Measurements from ENCODE around the gene SIDT1.
"Not testable (repeated sequence)": the region's sequence is repeated elsewhere in the genome, so short reads cannot be mapped to it uniquely, and the experiment has no call there.

SIDT1 gene

DNA sequence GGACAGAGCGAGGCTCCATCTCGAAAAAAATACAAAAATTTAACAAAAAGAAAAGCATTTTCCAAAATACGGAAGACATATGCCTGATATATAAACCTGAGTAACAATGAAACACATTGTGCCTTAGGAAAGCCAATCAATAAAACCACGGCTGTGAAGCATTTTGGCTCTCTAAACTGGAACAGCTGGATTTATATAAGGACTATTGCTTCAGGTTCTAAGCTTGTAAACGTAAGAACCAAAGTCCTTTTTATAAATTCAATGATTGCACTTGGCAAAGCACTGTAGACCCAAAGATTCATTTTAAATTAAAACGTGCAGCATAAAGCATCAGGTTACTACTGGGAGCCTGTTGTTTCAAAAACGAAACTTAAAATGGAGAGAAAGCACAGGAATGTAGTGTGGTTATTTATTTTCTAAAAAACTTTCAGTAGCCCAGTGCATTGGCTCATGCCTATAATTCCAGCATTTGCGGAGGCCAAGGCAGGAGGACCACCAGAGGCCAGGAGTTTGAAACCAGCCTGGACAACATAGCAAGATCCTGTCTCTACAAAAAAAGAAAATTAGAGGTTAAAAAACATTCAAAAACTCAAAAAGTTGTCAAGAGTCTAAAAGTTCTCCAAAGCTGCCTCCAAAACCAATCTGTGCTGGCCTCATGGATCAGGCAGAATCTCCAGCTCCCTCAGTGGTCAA, 102.6 kb downstream of the SIDT1 start:
- TF ChIP-seq, protein P1, sequence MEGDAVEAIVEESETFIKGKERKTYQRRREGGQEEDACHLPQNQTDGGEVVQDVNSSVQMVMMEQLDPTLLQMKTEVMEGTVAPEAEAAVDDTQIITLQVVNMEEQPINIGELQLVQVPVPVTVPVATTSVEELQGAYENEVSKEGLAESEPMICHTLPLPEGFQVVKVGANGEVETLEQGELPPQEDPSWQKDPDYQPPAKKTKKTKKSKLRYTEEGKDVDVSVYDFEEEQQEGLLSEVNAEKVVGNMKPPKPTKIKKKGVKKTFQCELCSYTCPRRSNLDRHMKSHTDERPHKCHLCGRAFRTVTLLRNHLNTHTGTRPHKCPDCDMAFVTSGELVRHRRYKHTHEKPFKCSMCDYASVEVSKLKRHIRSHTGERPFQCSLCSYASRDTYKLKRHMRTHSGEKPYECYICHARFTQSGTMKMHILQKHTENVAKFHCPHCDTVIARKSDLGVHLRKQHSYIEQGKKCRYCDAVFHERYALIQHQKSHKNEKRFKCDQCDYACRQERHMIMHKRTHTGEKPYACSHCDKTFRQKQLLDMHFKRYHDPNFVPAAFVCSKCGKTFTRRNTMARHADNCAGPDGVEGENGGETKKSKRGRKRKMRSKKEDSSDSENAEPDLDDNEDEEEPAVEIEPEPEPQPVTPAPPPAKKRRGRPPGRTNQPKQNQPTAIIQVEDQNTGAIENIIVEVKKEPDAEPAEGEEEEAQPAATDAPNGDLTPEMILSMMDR (IDR thresholded peaks at IDR 0.05; ENCODE audit: insufficient read depth, low read depth, low read length, missing control alignments) = no peak
- no peak overlapping the region for H3K4me3 ChIP-seq (ENCODE audit: low read depth, low read length)

DNA sequence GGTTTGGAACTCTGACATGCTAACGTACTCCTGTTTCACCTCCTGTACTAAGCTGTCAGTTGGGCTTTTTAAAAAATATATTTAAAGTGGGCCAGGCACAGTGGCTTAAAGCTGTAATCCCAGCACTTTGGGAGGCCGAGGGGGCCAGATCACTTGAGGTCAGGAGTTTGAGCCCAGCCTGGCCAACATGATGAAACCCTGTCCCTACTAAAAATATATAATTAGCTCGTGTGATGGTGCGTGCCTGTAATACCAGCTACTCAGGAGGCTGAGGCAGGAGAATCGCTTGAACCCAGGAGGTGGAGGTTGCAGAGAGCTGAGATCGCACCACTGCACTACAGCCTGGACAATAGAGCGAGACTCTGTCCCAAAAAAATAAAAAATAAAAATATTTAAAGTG, 103.7 kb downstream of the SIDT1 start:
- not testable (repeated sequence) for H3K4me3 ChIP-seq (ENCODE audit: low read depth, low read length); DNase-seq (ENCODE audit: low read depth)

More for the DNA sequence above, 102.6 kb downstream of the SIDT1 start:
- no peak for DNase-seq (ENCODE audit: low read depth)

DNA sequence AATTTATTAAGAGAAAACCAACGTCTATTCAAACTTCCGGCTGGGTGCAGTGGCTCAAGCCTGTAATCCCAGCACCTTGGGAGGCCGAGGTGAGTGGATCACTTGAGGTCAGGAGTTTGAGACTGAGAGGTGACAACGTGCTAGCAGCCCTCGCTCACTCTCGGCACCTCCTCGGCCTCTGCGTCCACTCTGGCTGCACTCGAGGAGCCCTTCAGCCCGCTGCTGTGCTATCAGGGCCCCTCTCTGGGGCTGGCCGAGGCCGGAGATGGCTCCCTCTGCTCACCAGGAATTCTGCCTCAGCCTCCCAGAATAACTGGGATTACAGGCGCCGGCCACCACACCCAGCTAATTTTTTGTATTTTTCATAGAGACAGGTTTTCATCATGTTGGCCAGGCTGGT, 105.4 kb downstream of the SIDT1 start:
- DNase-seq (ENCODE audit: low read depth) = no peak
- H3K4me3 ChIP-seq (ENCODE audit: low read depth, low read length) = no peak overlapping the region
- TF ChIP-seq, protein P1 (IDR thresholded peaks at IDR 0.05; ENCODE audit: insufficient read depth, low read depth, low read length, missing control alignments) = no peak

DNA sequence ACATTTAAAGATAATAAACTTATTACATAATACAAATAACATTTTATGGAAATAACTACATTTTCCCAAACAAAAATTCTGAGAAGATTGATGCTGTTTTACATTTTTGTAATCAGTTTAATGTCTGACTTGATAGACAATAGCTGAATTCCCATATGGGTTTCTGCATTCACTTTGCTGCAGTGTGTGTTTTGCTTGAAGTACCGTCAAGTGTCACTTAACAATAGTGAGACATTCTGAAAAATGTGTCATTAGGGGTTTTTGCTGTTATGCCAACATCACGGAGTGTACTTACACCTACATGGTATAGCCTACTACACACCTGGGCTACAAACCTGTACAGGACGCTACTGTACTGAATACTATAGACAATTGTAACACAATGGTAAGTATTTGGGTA, 106.6 kb downstream of the SIDT1 start:
- TF ChIP-seq, protein P1 (IDR thresholded peaks at IDR 0.05; ENCODE audit: insufficient read depth, low read depth, low read length, missing control alignments) = no peak
- no peak for DNase-seq (ENCODE audit: low read depth)

DNA sequence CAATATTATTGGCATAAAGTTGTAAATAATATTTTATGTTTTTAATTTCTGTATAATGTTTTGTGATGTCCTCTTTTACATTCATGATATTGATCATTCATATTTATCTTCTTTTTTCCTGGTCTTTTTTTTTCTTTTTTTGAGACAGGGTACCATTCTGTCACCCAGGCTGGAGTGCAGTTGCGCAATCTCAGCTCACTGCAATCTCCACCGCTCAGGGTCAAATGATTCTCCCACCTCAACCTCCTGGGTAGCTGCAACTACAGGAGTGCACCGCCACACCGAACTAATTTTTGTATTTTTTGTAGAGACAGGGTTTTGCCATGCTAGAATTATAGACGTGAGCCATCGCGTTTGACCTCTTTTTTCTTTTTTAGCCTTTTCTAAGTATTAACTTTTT, 111.2 kb downstream of the SIDT1 start:
- DNase-seq (ENCODE audit: low read depth) = no peak
- H3K4me3 ChIP-seq (ENCODE audit: low read depth, low read length) = no peak overlapping the region
- TF ChIP-seq, protein P1 (IDR thresholded peaks at IDR 0.05; ENCODE audit: insufficient read depth, low read depth, low read length, missing control alignments) = no peak

More for the DNA sequence above, 106.6 kb downstream of the SIDT1 start:
- H3K4me3 ChIP-seq (ENCODE audit: low read depth, low read length) = no peak overlapping the region

DNA sequence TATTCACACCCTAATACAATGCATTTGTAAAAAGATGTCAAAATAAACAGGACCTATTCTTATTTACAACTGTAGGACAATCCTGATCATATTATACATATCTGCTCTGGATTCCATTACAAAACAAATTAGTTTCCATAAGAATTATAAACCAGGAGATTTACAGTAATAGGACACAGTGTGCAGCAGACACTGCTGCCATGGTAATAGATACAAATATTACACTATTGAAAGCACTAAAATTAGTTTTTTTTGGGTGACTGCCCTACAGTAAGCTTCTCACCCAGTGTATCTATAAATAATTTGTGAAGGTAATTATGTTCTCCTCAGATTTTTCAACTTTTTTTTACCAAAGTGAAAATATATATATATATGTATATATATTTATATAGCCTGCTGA, 116.2 kb downstream of the SIDT1 start:
- no peak overlapping the region for H3K4me3 ChIP-seq (ENCODE audit: low read depth, low read length)
- DNase-seq (ENCODE audit: low read depth) = no peak
- TF ChIP-seq, protein P1 (IDR thresholded peaks at IDR 0.05; ENCODE audit: insufficient read depth, low read depth, low read length, missing control alignments) = no peak

DNA sequence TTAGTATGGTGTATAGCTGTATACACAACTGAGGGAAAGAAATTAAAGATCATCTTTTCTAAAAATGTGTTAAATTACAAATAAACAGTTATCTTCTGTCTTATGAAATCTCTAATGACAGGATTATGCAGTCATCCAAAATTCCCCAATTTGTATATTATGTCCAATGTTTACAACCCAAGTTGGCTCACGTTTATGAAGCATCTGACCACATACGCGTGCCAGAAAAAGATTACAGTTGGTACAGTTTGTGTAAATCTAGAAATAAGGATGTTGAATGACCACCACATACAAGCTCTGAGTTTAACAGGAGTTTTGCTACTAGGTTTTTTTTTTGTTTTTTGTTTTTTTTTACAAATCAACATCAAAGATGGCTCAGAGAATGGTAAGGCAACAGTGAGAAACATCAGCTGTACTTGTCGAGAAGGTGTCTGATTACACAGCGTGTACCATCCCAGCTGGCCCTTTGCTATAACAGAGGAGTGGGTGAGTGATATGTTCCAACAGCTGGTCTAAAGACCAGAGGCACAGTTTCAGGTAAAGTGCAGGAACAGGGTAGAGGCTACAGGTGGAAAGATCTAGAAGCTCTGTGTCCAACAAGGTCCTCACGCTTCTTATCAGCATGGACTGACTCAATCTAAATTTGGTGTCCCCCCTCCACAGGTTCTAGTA, 117.0 kb downstream of the SIDT1 start:
- H3K4me3 ChIP-seq (ENCODE audit: low read depth, low read length) = no peak overlapping the region
- DNase-seq (ENCODE audit: low read depth) = no peak
- TF ChIP-seq, protein P1 (IDR thresholded peaks at IDR 0.05; ENCODE audit: insufficient read depth, low read depth, low read length, missing control alignments) = no peak

Measured in GM12865 (cell line).